Myometrial cell (primary cell): ENCODE measurements around the gene CDK4. TPM values are rescaled to one million over a fixed set of nuclear protein-coding genes. Genes with fewer than 3 reads are reported as not detected.

Source experiments
- total RNA-seq: library from RNA; depleted of rRNA; stranded (reverse); fragments of >200 nt; gene quantifications from 2 replicates; pipeline ENCODE4 v1.2.3, GENCODE V29; 2015

The CDK4 gene
- total RNA-seq = 137 and 172 TPM in 2 replicates

DNA sequence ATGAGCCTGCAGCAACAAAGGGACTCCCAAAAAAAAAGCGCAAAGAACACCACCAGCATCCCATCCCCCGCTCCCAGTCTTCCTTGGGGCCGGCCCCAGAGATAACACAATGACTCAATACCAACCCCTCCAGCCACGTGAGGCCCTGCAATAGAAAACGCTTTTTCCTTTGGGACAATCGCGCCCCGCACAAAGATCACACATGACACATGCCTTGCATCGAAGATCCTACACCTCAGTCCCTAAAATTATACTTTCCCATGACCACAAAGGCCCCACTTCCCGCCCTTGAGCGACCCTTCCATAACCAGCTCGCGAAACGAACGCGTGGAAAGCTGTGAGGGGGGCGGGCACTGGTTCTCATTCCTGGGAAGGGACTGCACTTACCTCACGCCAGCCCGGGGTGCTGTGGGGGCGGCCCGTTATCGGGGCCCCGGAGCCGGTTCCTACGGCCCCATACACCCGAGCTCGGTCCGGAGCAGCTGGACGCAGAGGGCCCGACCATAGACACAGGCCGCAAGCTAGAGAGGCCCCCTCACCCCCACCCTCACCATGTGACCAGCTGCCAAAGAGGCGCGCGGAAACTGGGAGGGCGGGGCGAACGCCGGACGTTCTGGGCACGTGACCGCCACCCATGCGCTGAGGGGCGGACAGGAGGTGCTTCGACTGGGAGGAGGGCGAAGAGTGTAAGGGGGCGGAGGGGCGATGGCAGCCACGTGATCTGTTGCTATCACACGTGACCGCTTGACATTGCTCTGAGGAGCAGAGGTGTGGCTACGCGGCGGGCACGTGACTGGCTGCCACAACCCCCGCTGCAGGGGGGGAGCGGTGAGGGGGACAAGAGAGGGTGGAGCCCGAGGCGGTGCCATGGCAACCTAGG is at the start of gene CDK4:
CDK4 (minus strand) TSS at position 523 of the 880 bp plus-strand sequence. CDS start 593 bp downstream, outside the sequence.

DNA sequence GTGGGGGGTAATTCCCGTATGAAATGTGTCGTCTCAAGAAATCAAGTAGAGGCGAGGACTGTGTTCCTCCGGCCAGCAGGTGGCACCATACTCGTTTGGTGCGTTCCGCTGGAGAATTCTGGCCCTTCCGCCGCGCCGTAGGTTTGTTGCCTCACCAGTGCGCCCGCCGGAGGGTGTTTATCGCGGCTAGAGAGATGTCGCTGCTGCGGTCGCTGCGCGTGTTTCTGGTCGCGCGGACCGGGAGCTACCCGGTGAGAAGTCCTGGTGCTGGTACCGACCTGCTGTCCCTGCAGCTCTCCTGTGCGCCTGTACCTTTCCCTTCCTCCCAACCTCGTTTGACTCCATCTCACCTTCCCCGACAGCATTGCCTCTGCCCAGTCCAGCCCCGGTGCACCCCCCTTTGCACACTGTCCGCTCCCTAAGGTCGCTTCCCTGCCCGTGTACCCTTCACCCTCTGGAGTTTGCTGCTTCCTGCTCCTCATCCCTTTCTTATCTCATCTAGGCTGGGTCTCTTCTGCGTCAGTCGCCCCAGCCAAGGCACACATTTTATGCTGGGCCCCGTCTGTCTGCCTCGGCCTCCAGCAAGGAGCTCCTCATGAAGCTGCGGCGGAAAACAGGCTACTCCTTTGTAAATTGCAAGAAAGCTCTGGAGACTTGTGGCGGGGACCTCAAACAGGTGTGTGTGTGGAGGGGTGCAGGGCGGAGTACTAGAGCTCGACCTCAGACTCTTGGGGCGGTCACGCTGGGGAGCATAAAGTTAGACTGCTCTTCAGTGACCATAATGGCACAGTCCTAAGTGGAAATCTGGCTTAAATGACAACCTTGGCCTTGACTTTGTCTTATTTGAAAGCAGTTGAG is 30.7 kb upstream of the CDK4 start, which contains the start of gene TSFM:
TSFM (plus strand) TSS at position 180 of the 858 bp plus-strand sequence; CDS start at position 195, 15 bp downstream.

GRCh38 chr12:57772429-57773322 is 20.6 kb upstream of the CDK4 start, which contains the start of gene EEF1AKMT3:
EEF1AKMT3 (plus strand) TSS chr12:57772614; CDS start chr12:57772725, 111 bp downstream.

DNA sequence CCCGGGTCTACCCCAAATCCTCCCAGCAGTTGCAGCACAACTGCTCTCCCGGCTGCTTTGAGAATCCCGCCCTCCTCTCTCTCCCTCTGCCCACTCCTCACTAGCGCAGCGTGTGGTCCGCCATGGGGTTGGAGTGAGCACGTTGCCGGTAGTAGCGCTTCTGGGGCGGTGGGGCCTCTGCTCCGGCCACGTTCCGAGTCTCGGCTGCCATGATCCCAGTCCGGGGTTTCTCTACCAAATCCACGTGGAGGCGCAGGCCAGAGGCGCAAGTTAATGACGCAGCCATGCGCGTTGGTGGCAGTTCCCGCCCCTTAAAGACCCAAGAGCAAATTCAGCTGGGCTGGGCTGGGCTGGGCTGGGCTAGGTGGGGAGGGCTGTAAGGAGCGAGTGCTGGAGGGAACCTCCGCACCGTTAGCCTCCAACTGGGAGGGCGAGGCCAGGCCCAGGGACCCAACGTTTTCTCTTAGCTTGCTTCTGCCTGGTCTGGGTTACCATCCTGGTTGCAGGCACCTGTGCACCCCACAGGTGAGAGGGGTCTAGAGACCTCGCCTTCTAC is 19.8 kb upstream of the CDK4 start, which contains the start of gene METTL1:
METTL1 (minus strand) TSS at position 233 of the 556 bp plus-strand sequence; CDS start at position 211, 22 bp downstream.

GRCh38 chr12:57766464-57767304 is 14.6 kb upstream of the CDK4 start, which contains the start of gene CYP27B1:
CYP27B1 (minus strand) TSS chr12:57767078; CDS start chr12:57767041, 37 bp downstream.

DNA sequence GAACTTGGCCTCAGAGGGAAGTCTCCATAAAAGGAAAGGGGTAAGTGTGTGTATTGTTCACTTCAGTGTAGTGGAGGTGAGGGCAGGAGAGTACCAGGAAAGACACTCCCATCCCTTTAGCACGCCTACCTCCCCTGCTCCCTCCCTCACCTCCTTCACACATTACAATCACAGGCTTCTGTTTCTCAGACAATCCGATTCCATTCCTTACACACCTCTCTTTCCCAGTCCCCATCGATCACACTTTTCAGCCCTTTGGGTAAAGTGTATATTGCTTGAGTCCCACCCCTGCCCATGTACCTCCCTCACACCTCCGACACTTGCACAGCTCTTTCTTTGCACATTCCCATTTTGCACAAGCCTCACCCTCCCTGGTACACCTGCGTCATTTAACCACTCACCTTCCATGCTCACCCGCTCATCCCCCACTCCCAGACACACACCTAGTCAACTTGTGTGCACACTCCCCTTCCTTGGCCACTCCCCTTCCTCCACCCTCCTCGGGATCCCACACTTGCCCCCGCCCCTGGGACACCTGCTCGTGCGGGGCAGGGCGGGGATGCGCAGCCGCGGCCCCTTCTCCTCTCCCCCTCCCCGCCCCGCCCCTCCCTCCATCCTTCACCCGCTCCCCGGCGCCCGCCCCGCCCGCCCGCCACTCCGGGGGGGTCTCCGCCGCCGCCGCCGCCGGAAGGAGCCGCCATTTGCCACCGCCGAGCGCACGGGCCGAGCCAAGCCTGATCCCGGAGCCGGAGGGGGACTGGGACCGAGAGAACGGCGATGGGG is 2.5 kb upstream of the CDK4 start, which contains the start of gene MARCHF9:
MARCHF9 (plus strand) TSS at position 693 of the 783 bp plus-strand sequence. CDS start 426 bp downstream, outside the sequence.

DNA sequence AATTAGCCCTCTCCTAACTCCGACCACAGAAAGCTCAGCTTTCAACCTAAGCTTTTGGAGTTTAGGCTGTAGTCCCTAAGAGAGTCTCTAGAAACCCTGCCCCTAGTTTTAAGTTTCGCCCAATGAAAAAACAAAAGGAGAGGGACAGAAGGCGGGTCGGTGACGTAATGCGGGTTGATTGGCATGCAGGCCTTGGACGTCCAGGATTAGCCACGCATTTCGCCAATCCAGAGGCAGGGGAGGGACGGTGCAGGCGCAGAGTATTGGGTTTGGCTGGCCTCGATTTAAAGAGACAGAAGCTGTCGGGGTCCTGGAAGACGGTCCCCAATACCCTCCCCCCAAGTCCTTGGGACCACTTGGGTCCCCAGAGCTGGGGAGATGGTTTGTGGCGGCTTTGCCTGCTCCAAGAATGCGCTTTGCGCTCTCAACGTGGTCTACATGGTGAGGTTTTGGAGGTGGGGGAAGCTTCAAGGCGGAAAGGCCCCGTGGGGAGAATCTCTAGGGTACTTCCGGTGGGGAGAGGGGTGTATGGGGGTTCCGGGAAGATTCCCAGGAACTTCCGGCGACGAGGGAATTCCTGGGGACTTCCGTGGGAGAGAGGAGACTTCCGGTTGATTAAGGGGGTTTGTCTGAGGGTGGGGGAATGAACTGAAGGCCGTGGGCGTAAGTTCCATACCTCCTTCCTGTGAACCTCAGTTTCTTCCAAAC is 7.2 kb downstream of the CDK4 start, which contains the start of gene TSPAN31:
TSPAN31 (plus strand) TSS at position 263 of the 708 bp plus-strand sequence; CDS start at position 379, 116 bp downstream.

DNA sequence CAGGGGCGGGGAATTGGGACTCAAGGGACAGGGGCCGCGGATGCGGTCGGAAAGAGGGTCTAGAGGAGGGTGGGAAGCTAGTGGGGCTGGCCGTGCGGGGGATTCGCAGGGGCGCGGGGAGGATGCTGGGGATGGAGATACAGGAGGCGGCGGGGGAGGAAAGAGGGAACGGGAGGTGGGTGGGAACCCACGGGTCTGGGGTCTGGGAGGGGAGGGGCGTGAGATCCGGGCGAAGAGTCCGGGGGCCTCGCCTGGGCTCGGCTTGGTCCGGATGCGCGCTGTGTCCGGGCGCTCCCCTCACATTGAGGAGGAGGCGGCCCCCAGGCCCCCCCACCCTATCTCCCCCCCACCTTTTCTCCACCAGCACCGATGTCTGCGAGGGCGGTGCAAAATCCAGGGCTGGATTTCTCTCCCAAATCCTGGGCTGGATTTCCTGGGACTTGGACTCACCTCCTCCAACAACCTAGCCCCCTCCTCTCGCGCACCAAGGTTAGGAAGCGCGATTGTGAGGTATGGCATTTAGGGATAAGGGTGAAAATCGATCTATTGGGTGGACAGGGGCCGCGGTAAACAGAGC is 13.4 kb downstream of the CDK4 start, which contains the start of gene AGAP2:
AGAP2 (minus strand) TSS at position 82 of the 577 bp plus-strand sequence. CDS start 496 bp downstream, outside the sequence.

Other genes starting within 250 kb of the CDK4 start
- 32.9 and 42.7 TPM in 2 replicates for gene DDIT3, start 231.8 kb downstream of the CDK4 start, total RNA-seq
- gene MBD6, start 229.5 kb downstream of the CDK4 start, total RNA-seq = 5.8 and 7.5 TPM in 2 replicates
- gene DCTN2, start 205.1 kb downstream of the CDK4 start, total RNA-seq = 175 and 242 TPM in 2 replicates
- 0.29 and 0.89 TPM in 2 replicates for gene KIF5A, start 202.3 kb downstream of the CDK4 start, total RNA-seq
- 19.8 and 32.0 TPM in 2 replicates for gene PIP4K2C, start 161.1 kb downstream of the CDK4 start, total RNA-seq
- gene DTX3, start 147.5 kb downstream of the CDK4 start, total RNA-seq = 29.4 and 33.7 TPM in 2 replicates
- gene ARHGEF25, start 140.9 kb downstream of the CDK4 start, total RNA-seq = 42.4 and 51.6 TPM in 2 replicates
- 1.9 and 8.4 TPM in 2 replicates for gene B4GALNT1, start 119.1 kb downstream of the CDK4 start, total RNA-seq
- gene OS9, start 58.2 kb downstream of the CDK4 start, total RNA-seq = 207 and 276 TPM in 2 replicates
- under 0.01 TPM in 1 of 2 replicates, not detected in the other for gene AGAP2, start 13.6 kb downstream of the CDK4 start, total RNA-seq
- gene TSPAN31, start 7.3 kb downstream of the CDK4 start, total RNA-seq = 80.4 and 86.0 TPM in 2 replicates
- 0.71 and 3.7 TPM in 2 replicates for gene MARCHF9, start 2.8 kb upstream of the CDK4 start, total RNA-seq
- gene CYP27B1, start 14.8 kb upstream of the CDK4 start, total RNA-seq = 1.4 TPM in 1 of 2 replicates, not detected in the other
- 11.7 and 19.0 TPM in 2 replicates for gene METTL1, start 19.8 kb upstream of the CDK4 start, total RNA-seq
- 4.6 and 9.7 TPM in 2 replicates for gene EEF1AKMT3, start 20.3 kb upstream of the CDK4 start, total RNA-seq
- 28.0 and 42.9 TPM in 2 replicates for gene TSFM, start 30.5 kb upstream of the CDK4 start, total RNA-seq
- gene AVIL, start 66.4 kb upstream of the CDK4 start, total RNA-seq = 1.1 and 3.7 TPM in 2 replicates
- gene CTDSP2, start 94.4 kb upstream of the CDK4 start, total RNA-seq = 115 and 118 TPM in 2 replicates
- 11.9 and 18.5 TPM in 2 replicates for gene ATP23, start 189.3 kb upstream of the CDK4 start, total RNA-seq